AG20443 (cell line): ENCODE data around the gene KRT10.
"Not testable (repeated sequence)": the region's sequence is repeated elsewhere in the genome, so short reads cannot be mapped to it uniquely, and the experiment has no call there.

Experiments used
- DNase-seq: peaks from one replicate; pipeline ENCODE4 v3.0.0; 2012; ENCODE audit warnings: low spot score, mixed read lengths

Gene KRT10

DNA sequence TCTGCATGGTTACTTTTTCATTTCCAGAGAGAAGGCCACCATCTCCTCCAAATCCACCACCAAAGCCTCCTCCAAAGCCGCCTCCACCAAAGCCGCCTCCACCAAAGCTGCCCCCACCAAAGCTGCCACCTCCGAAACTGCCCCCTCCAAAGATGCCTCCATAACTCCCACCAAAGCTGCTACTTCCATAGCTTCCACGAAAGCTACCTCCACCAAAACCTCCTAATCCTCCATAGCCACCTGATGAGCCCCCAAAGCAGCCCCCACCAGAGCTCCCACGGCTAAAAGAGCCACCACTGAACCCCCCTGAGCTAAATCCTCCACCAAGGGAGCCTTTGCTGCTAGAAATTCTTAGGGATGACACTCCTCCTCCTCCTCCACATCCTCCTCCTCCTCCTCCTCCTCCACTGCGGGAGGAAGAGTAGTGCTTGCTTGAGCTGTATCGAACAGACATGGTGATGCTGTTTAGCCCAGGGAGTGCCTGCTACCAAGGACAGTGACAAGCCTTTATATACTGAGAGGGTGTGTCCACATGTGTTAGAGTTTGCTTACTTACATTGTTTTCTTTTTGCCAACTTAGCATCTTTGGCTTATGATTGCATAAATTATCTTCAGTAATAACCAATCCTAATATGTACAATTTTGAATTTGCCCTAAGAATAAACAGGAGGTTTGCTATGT is at the start of gene KRT10:
Gene KRT10, minus strand, starts transcription at position 483 of the 681 bp plus-strand sequence. Its CDS starts 29 bp downstream, at position 454.
- no peak for DNase-seq

DNA sequence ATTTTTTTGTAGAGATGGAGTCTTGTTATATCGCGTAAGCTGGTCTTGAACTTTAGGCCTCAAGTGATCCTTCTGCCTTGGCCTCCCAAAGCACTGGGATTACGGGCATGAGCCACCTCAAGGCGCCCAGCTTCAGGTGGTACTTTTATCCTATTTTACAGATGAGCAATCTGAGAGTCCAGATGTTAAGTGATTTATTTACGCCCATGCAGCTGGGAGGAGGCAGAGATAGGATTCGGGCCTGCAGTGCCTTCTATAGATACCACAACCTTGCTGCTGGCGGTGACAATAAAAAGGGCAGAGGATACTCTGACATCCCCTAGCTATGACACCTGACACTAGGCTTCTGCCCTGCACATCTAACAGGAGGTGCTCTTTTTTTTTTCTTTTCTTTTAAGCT is 48.9 kb upstream of the KRT10 start:
- DNase-seq = no peak

DNA sequence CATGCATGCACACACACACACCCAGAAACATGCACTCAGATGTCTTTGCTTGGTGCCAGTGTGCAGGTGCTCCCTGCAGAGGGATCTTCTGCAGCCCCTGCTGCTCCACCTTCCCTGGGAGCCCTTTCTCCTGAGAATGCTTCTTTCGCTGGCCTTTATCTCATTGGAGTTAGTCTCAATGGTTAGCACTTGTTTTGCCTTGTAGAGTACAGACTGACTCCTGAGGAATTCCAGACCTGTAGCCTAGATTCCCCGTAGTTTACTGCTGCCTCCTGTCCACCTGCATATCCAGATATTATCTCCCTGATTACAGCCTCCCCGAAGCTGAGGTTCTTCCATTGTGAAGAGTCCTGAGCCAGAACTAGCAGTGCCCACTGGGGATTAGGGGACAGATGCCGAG is 47.7 kb upstream of the KRT10 start:
- DNase-seq = no peak

DNA sequence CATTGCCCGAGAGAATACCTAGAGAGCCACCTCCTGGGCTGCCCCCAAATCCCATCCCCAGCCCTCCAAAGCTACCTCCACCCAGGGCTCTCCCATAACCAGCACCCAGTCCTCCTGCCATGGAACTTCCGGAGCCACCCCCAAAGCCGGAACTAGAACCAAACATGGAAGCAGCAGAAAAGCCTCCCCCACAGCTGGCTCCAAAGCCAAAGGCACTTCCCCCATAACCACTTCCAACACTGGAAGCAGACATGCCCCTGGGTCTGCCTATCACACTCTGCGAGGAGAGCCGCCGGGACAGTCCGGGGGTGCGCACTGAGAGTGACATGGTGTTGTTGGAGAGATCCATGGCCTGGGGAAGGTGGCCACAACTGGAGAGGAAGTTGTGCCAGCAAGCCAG is 44.4 kb upstream of the KRT10 start, which contains the start of gene KRT12:
Gene KRT12, minus strand, starts transcription at position 386 of the 400 bp plus-strand sequence. Its CDS starts 37 bp downstream, at position 349.
- DNase-seq = no peak

DNA sequence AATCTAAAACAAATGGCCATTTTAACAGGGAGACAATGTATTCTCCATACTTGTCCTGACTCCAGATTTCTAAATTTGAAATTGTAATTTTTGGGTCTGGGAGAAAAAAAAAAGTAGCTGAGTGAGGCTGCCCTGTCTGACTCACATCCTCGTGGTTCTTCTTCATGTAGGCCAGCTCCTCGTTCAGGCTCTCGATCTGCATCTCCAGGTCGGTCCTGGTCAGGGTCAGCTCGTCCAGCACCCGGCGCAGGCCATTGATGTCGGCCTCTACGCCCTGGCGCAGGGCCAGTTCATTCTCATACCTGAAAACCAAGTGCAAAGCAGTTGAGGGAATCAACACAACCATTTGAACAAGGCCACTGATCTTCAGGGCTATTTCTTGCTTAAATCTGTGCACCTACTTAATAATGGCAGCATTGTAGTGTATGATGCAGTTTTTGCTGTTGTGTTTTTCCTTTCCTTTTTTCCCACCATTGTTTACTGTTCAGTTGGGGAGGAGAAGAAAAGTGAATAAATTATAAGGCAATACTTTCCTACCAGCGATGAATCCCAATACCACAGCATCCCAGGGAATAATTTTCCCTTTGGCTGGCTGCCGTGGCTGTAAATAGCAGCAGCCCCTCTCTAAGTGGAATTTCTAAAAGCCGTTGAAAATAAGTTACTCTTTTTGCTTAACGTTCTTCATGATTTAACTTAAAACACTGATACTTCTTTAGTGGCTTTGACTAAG is 42.4 kb upstream of the KRT10 start:
- peak; percentile 16 for DNase-seq

DNA sequence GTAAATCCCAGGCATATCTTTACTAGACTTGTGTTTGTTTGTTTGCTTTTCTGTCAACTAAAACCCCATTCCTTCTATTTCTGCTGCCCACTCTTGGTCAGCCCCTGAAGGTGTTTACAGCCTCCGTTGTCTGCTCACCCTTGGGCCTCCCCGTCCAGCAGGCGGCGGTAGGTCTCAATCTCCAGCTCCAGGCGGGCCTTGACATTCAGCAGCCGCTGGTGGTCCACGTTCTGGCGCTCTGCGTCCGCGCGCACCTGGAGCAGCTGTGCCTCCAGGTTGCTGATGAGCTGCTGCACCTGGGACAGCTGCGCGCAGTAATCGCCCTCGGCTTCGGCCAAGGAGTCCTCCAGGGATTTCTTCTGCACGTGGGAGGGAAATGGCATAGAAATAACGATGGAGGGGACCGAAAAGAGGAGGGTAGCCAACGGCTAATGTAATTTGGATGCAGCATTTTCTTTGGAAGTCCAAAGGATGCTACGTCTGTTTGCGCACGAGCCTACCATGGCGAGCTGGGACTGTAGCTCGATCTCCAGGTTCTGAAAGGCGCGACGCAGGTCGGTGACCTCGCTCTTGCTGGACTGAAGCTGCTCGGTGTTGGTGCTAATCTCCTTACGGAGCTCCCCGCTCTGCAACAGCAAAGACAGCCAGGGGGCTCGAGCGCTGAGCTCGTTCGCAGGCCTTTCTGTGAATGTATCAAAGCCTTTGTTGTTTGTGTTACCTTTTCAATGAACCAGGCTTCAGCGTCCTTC is 40.7 kb upstream of the KRT10 start:
- DNase-seq = peak; percentile 13

DNA sequence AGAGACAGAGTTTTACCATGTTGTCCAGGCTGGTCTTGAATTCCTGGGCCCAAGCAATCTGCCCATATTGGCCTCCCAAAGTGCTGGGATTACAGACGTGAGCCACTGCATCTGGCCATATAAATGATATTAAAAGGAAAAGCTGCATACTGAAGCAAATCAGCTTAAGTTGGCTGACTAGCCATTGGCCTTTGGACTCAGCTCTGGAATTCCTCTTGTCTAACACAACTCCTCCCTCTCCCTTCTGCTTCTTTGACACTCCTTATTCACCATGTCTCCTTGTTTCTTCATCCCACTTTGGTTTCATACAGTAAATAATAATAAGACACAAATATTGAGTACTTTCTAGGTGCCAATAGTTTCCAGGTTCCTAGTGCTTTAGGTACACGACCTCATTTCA is 37.1 kb upstream of the KRT10 start:
- peak; percentile 13 for DNase-seq

DNA sequence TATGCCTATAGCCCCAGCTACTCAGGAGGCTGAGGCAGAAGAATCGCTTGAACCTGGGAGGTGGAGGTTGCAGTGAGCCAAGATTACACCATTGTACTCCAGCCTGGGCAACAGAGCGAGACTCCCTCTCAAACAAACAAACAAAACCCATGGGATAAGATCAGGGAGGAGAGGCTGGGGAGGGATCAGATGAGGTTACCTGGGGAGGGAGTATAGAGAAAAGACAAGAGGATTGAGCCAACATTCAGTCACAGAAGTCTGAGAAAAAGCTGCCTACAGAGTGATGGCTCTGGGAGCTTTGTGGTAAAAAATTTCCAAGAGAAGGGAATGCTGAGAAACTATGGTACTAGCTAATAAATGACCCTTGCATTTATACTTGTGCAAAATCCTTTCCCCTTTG is 36.3 kb upstream of the KRT10 start:
- not testable (repeated sequence) for DNase-seq

DNA sequence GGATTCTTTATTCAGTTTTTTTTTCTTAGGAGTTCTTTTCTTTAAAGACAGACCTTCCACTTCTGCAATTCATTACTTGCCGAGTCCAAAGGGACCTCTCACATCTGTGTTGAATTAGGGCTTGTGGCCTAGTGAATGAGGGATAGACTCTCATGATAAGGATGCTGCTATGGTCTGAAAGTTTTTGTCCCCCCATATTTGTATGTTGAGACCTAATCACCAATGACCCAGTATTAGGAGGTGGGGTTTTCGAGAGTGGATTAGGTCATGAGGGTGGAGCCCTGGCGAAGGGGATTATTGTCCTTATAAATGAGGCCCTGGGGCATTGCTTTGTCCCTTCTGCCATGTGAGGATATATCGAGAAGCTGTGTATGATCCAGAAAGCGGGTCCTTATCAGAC is 35.1 kb upstream of the KRT10 start:
- DNase-seq = peak; percentile 44

DNA sequence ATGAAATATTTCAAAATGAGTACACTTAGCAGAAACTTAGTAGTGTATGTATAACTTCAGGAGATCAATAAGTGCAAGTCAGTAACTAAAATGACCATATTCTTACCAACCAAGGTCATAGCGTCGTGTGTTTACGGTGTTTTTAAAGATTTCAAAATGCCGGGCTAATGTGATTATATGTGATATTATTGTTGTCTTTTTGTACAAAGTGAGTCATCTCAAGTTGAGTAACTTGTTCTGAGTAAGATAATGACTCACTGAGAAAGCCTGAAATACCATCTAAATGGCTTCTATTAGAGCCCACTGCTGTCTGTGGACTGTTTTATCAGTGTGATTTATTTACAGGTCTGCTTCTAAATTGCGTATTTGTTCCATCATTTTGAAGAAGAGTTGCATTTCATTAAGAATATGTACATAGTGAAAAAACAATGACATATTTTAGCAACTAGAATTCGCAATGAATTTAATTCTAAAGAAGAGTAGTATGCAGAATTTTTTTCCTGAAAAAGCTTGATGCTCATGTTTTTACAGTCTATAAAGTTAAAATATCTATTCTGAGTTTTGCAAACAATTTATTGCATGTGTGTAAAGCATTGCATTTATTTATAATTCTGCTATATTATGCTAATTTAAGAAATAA is 31.9 kb upstream of the KRT10 start:
- peak; percentile 65 for DNase-seq

DNA sequence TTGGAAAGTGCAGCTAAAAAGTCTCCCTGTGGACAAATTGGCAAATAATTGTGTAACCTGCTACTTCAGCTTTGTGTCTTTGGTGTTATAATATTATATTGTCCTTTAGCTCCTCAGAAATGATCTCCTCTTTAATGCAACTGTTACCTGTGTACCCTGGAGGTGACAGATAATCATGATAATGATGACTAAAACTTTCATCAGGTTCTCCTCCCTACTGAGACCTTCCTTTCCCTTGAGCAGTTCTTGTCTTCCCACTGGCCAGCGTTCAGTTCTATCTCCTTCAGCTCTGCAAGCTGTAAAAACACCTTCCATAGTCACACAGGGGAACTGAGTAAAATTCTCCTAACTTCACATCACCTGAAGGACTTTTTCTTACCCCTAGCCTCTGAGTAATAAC is 29.9 kb upstream of the KRT10 start:
- DNase-seq = no peak

DNA sequence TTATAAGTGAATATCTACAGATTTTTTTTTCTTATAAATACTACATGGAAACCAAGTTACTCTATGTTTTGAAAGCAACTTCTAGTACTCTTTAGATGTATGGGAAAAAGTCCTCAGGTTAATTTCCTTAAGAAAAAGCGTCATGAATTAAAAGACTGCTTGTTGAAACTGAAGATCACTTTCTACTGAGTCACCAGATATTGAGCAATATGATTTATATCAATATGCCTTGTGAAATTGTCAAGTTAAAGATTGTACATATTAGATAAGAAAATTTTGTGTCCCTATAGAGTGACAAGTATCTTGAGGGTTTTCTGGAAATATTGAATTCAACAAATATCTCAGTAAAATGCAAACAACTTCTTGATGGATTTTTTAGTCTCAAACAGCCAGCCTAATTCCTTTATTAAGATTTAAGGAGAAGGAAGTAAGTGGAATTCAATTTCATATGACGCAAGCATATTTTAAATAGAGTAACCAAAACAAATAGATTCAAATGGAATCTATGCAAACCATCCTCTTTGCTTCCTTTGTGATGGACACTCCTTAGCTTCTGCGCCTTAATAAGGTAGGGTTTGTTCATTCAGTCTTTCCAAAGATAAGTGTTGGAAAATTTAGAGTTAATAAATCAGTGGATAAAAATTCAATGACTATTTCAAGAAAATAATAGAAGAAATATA is 28.0 kb upstream of the KRT10 start:
- DNase-seq = no peak

DNA sequence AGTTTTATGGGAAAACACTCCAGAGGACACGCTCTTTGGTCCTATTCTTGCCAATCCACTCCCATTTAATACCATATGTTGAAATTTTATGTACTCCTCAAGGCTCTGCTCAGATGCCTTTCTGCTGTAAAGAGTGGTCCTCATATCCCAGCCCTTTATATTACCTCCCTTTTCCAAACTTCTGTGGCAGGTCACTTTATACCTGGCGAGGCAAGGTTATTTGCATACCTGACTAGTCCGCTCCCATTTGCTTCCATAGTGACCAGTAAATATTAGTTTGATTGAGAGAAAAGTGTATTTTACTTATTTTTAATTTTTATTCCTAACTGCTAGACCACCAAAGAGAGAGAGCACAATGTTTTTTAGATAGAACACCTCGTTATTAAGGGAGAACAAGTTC is 27.3 kb upstream of the KRT10 start:
- DNase-seq = no peak

DNA sequence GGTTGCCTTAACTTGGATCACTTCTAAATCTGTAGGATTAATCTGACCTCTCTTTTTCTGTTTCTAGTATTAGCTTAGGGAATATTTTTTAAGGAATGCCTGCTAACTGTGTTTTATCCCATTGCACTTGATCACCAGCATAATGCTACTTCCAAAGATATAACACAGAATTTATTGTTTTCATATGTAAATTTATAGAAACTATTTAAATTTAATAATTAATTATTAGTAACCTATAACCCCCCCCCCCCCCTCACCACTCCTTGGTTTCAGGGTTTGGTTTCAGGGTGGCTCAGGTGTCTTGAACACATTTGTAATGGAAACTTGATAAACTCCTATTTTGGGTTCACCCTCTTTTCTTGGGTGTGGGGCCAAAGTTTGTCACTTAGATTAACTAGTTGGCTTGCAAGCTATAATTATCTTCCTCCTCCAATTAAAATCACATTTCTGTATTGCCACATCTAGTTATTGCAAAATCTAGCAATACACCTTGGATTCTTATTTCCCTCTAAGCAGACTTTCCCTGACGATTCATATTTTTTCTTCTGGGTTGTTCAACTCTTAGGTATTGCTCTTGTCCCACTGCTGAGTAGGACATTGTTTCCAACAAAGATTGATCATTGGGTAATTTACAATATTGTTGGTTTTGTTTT is 26.3 kb upstream of the KRT10 start:
- DNase-seq = no peak

DNA sequence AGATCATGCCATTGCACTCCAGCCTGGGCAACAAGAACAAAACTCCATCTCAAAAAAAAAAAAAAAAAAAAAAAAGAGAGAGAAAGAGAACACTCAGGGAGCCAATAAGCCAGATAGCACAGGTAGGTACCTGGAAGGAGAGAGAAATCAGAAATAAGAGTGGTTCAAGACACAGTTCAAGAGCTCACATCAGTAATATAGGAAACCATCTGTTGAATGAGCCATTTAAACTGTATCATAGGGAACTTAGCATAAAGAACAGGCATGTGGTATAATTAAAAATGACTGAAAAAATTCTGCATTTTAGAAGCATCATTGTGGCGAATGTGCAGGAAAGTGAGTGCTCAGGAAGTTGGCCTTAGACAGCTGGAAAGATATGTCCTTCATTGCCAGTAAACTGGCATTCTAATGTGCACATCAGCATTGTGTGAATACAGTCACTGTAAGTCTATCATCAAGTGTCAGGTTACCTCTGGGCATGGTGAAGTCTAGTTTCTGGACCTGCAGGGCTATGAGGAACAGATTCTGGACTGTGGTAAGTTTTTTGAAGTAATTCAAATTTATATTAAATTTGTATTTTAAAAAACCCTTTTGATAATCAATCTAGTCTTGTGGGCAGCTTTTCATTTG is 24.2 kb upstream of the KRT10 start:
- DNase-seq = no peak

DNA sequence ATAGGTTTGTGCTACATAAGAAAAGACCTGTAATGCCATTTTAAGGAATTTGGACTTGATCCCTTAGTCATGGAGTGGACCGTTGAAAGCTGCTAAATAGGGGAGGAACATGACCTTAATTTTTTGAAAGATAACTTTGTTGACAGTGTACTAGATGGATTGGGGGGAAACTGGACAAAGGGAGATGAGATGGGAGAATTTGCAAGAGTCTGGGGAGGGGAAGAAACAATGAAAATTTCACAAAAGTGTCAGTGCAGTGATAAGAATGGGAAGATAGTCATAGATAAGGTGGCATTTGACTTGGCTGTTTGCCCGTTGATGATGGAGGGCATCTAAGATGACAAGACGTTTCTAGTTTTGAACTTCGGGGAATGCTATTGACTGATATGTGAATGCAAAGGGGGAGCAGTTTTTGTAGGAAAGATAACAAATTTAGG is 22.3 kb upstream of the KRT10 start:
- DNase-seq = no peak

DNA sequence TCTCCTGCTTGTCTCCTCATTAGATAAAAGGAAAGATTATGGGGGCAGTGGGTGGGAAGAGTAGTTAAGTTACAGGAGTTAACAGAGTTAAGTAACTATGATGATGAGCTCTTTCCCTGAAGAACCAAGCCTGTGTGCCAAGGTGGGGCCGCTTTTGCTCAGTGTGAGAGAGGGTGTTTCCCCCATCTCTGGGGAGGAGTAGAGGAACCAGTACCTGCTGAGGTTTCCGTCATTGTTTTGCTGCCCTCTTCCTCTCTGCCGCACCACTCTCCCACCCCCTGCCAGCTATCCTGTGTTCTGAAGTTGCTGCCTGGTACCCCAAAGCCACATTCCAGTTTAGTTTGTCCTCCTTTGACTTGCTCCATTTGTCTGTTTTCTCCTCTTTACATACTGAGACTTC is 20.8 kb upstream of the KRT10 start:
- DNase-seq = no peak

DNA sequence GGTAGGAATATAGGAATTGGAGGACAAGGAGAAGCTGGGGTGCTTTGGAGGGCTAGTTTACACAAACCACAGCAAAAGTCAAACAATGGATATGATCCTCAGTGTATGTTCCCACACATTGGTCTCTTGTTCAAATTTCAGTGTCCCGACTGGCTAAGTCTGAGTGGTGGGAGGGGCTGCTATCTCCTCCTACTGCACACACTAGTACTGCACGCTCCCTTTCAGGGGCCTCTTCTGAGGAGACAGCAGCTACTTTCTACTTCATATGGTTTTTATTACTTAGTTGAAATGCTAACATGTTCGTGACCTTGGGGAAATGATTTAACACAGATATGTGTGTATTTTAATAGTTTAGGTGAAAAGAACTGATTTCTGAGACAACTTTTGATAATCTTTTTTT is 18.8 kb upstream of the KRT10 start:
- peak; percentile 18 for DNase-seq

DNA sequence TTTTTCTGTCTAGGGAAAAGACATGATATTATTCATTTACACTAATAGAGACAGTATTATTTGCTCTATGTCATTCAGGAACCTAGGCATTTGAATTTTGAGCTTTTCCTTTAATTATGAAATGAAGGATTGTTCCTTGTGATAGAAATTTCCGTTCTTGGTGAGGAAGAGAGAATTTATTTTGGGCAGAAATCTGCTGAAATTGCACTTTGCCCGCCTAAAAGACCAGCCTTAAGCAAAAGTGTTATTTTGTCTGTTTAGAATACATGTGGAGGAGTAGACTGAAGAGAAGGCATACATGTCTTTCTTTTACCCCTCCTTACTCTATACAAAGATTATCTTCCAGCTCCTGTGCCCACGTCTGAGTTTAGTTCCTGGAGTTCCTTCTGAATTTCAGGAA is 16.8 kb upstream of the KRT10 start:
- DNase-seq = no peak

DNA sequence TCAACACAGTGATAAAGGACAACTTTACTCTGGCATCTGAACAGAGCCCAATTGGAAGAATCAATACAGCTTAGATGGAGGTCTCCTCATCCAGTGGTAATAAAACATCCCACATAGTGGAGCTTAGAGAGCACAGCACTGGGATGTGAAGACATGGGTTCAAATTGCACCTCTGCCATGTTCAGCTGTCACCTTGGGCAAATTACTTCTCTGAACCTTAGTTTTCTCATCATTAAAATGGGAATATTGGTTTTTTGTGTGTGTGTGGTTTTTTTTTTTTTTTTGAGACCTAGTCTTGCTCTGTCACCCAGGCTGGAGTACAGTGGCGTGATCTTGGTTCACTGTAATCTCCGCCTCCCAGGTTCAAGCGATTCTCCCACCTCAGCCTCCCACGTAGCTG is 13.6 kb upstream of the KRT10 start:
- DNase-seq = no peak

DNA sequence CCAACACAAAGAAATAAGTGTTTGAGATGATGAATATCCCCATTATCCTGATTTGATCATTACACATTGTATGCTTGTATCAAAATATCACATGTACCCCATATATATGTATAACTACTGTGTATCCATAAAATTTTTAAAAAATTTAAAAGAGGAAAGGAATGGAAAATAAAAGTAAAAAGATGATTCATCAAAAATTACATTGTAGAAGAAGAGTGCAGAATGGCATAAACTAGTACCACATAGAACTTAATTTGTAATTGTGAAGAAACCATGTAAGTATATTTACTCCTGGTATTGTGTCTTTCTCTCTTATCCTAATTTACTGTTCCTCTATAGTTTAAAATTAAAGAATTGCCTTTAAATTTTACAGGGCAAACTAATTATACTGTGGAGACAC is 11.5 kb upstream of the KRT10 start:
- no peak for DNase-seq
